Uterus (tissue), 4 donors: Measurements from ENCODE around the gene CNN2. TPM values are rescaled to one million over a fixed set of nuclear protein-coding genes. Genes with fewer than 3 reads are reported as not detected.

Experiments used
- DNase-seq, 2 donors: peaks; one replicate each; pipeline ENCODE4 v3.0.0-alpha.2; 2019 to 2020
- H3K27ac ChIP-seq, 2 donors: fragments of 200-600 bp; sonication (generic); 1 replicate in 1 of 2; 2 replicates in 1 of 2; pipeline ENCODE4 v1.5.1; 2016 to 2018
- H3K27me3 ChIP-seq, 2 donors: fragments of 200-600 bp; sonication (generic); one replicate each; pipeline ENCODE4 v1.5.1; 2018 to 2019; ENCODE audit warnings: control low read depth in 1 of 2
- H3K36me3 ChIP-seq, 2 donors: fragments of 200-600 bp; sonication (generic); one replicate each; pipeline ENCODE4 v1.5.1; 2019; ENCODE audit warnings: control low read depth in 1 of 2
- H3K4me1 ChIP-seq, 2 donors: fragments of 200-600 bp; sonication (generic); one replicate each; pipeline ENCODE4 v1.5.1; 2018 to 2019; ENCODE audit warnings: control low read depth in 1 of 2
- H3K4me3 ChIP-seq, 2 donors: fragments of 200-600 bp; sonication (generic); 1 replicate in 1 of 2; 2 replicates in 1 of 2; pipeline ENCODE4 v1.5.1; 2018 to 2019; ENCODE audit warnings: mild to moderate bottlenecking in 1 of 2
- H3K9me3 ChIP-seq, 2 donors: fragments of 200-600 bp; sonication (generic); one replicate each; pipeline ENCODE4 v1.5.1; 2019; ENCODE audit warnings: control low read depth in 1 of 2
- CTCF ChIP-seq, 4 experiments: fragments of 200-600 bp in 2 of 4; fragments of 450-650 bp in 2 of 4; sonication (generic) in 2 of 4; IDR thresholded peaks; one replicate each; pipeline ENCODE4 v1.5.1; 2016 to 2019; ENCODE audit warnings: antibody characterized with exemption in 4 of 4, mild to moderate bottlenecking in 2 of 4, moderate library complexity in 1 of 4
- POLR2A ChIP-seq, 2 donors: fragments of 450-650 bp; IDR thresholded peaks; one replicate each; pipeline ENCODE4 v1.6.1; 2016; ENCODE audit warnings: antibody characterized with exemption in 2 of 2, mild to moderate bottlenecking in 1 of 2, moderate library complexity in 1 of 2
- intact Hi-C: fragments of 100-400 bp; cut with DNase I; formaldehyde crosslinking; loops from one replicate; pipeline ENCODE4 v1.15.1; 2023; ENCODE audit warnings: low total_unique reads
- total RNA-seq, 4 donors: library from RNA; depleted of rRNA in 3 of 4; stranded (reverse); fragments of >200 nt in 3 of 4; gene quantifications; one replicate each; pipeline versions ENCODE4 v1.1.0 to v1.2.4, GENCODE V29; 2014 to 2023
- donor health status: DM: yes; HTN: yes; CAD: no.

CNN2 gene
- total RNA-seq, 4 donors from 2014 or later: 14.3 to 186 (median 88.5) TPM

- DNase-seq: no peak
- TF ChIP-seq CTCF (IDR thresholded peaks at IDR 0.05) (no peak), POLR2A (IDR thresholded peaks at IDR 0.05) (no peak)
- H3K27ac ChIP-seq: no peak overlapping the region
- intact Hi-C loops: no loop called here
- H3K27me3 ChIP-seq: peaks cover 21 to 50% of the 10 kb centered on the region in 2 donors
- no peak overlapping the region for H3K4me3 ChIP-seq
- peaks cover 0 to 21% of the 10 kb centered on the region in 2 donors for H3K4me1 ChIP-seq
- no peaks in the 10 kb centered on the region for H3K36me3 ChIP-seq
- H3K9me3 ChIP-seq: no peaks in the 10 kb centered on the region
Measured at GRCh38 chr19:1067341-1067957, 41.0 kb downstream of the CNN2 start.

GRCh38 chr19:1068009-1069001 lies 41.9 kb downstream of the CNN2 start:
- intact Hi-C loops: no loop called here
- Histone ChIP-seq H3K4me1 (peaks cover 0 to 21% of the 10 kb centered on the region in 2 donors), H3K4me3 (no peak overlapping the region), H3K9me3 (no peaks in the 10 kb centered on the region), H3K27me3 (peaks cover 21 to 50% of the 10 kb centered on the region in 2 donors), H3K27ac (no peak overlapping the region), H3K36me3 (no peaks in the 10 kb centered on the region)
- no peak for DNase-seq
- TF ChIP-seq CTCF (IDR thresholded peaks at IDR 0.05) (no peak), POLR2A (IDR thresholded peaks at IDR 0.05) (no peak)

- Histone ChIP-seq H3K36me3 (no peaks in the 10 kb centered on the region), H3K27me3 (peaks cover 21 to 50% of the 10 kb centered on the region in 2 donors), H3K4me3 (no peak overlapping the region), H3K9me3 (no peaks in the 10 kb centered on the region), H3K4me1 (peaks cover 0 to 21% of the 10 kb centered on the region in 2 donors), H3K27ac (no peak overlapping the region)
- intact Hi-C loops: no loop called here
- no peak for TF ChIP-seq POLR2A (IDR thresholded peaks at IDR 0.05)
- TF ChIP-seq CTCF (IDR thresholded peaks at IDR 0.05): no peak
- no peak for DNase-seq
Measured at GRCh38 chr19:1069009-1069779, 42.8 kb downstream of the CNN2 start.

GRCh38 chr19:1070576-1070930 lies 44.1 kb downstream of the CNN2 start:
- H3K9me3 ChIP-seq: no peaks in the 10 kb centered on the region
- peaks cover 21 to 47% of the 10 kb centered on the region in 2 donors for H3K27me3 ChIP-seq
- H3K27ac ChIP-seq: no peak overlapping the region
- no peaks in the 10 kb centered on the region for H3K36me3 ChIP-seq
- H3K4me1 ChIP-seq: peaks cover 0 to 15% of the 10 kb centered on the region in 2 donors
- no peak overlapping the region for H3K4me3 ChIP-seq
- TF ChIP-seq POLR2A (IDR thresholded peaks at IDR 0.05): no peak
- no peak for TF ChIP-seq CTCF (IDR thresholded peaks at IDR 0.05)
- DNase-seq: no peak
- intact Hi-C loops: no loop called here
